ENCODE data around the gene GPAT2.
"Not testable (repeated sequence)": the region's sequence is repeated elsewhere in the genome, so short reads cannot be mapped to it uniquely, and the experiment has no call there.

GPAT2 gene

GRCh38 chr2:96065381-96065930 is 30.7 kb upstream of the GPAT2 start:
- no peak for DNase-seq (ENCODE audit: low spot score)

- DNase-seq (ENCODE audit: low spot score), result not testable (repeated sequence)
These were observed 30.0 kb upstream of the GPAT2 start for GRCh38 chr2:96064760-96065159.

GRCh38 chr2:96064047-96064675 is 29.4 kb upstream of the GPAT2 start:
- DNase-seq (ENCODE audit: low spot score), result not testable (repeated sequence)

GRCh38 chr2:96063116-96063899 is 28.6 kb upstream of the GPAT2 start:
- DNase-seq (ENCODE audit: low spot score), result peak; percentile 50

- DNase-seq (ENCODE audit: low spot score), result not testable (repeated sequence)
These were observed 27.8 kb upstream of the GPAT2 start for GRCh38 chr2:96062483-96062882.

GRCh38 chr2:96061901-96062300 is 27.2 kb upstream of the GPAT2 start:
- not testable (repeated sequence) for DNase-seq (ENCODE audit: low spot score)

- DNase-seq (ENCODE audit: low spot score), result not testable (repeated sequence)
These were observed 26.6 kb upstream of the GPAT2 start for GRCh38 chr2:96061197-96061817.

- DNase-seq (ENCODE audit: low spot score), result not testable (repeated sequence)
These were observed 25.6 kb upstream of the GPAT2 start for GRCh38 chr2:96060325-96060724.

- DNase-seq (ENCODE audit: low spot score), result not testable (repeated sequence)
These were observed 24.7 kb upstream of the GPAT2 start for GRCh38 chr2:96059443-96059842.

DNA sequence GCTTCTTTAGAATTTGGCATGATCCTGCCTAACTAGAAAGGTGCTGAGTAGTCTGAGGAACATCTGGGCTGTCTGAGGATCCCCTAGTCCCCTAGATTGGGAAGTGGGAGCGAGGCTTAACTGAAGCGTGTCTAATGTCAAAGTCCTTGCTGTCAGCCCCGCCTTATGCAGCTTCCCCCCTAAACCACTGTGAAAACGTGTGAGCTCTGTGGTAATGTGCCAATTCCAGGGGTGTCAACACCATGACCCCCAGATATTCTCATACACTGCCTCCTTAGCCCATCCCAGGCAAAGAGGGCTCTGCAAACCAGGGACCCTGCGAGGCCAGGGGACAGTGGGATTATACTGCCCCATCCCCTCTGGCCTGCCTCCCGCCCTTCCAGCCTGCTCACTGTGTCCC is 21.1 kb upstream of the GPAT2 start:
- DNase-seq (ENCODE audit: low spot score), result not testable (repeated sequence)

- not testable (repeated sequence) for DNase-seq (ENCODE audit: low spot score)
These were observed 19.8 kb upstream of the GPAT2 start for GRCh38 chr2:96054537-96054936.

GRCh38 chr2:96053385-96053784 is 18.7 kb upstream of the GPAT2 start:
- DNase-seq (ENCODE audit: low spot score), result not testable (repeated sequence)

GRCh38 chr2:96052632-96053031 is 17.9 kb upstream of the GPAT2 start:
- DNase-seq (ENCODE audit: low spot score), result not testable (repeated sequence)

- DNase-seq (ENCODE audit: low spot score), result not testable (repeated sequence)
These were observed 15.2 kb upstream of the GPAT2 start for GRCh38 chr2:96049917-96050262.

GRCh38 chr2:96049049-96049916 is 14.6 kb upstream of the GPAT2 start:
- not testable (repeated sequence) for DNase-seq (ENCODE audit: low spot score)

- DNase-seq (ENCODE audit: low spot score), result not testable (repeated sequence)
These were observed 838 bp upstream of the GPAT2 start for GRCh38 chr2:96035554-96035953.

DNA sequence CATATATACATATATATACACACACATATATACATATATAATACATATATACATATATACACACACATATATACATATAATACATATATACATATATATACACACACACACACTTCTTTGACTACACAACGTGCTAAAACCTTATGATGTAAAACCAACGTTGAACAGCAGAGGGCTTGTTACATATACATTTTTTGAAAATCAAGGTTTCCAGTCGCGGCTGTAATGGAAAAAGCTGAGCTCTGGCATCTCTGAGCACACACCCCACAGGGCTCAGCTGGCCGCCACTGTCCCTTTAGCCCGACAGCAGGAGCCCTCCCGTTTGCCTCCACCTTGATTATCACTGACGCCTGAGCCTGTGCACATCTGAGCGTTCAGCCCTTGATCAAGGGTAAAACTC is 719 bp downstream of the GPAT2 start:
- not testable (repeated sequence) for DNase-seq (ENCODE audit: low spot score)

DNA sequence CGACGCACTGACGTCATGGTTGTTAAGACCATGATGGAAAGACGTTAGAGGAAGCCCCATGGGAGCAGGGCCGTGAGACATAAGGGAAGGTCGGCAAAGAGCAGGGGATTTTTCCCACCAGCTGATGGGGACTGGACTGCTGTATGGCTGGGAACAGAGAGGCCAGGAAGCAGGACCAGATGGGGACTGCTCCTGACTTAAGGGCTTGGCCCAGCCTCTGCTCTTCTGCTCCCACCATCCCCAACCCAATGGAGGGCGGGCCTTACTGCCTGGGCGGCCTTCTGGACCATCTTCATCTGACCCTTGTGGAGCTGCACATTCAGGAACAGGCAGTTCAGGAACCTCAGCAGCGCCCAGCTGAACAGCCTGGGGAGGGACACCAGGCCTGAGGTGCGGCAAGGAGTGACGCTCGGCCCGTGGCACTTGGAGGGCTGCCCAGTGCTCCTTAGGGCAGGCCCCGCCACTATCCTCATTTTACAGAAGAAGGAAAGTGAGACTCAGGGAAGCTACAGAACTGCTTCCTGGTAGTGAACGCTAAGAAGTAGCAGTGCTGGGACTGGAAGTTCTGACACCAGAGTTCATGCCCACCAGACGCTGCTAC is 6.9 kb downstream of the GPAT2 start:
- DNase-seq (ENCODE audit: low spot score), result not testable (repeated sequence)

DNA sequence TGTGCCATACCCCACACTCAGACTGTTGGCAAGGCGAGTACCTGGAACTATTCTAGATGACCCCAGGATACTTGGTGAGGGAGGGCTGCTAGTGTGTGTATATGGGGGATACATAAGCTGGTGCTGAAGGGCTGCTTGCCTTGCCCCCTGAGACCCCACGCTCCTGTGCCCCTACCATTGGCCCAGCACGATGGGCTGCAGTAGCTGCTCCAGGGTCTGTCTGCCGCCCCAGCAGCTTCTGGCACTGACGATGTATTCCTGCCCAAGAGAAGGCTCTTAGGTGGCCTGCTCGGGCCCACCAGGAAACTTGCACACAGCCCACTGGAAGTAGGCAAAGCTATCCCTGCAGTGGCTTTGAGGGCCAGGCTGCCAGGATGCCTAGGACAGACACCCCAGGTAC is 9.0 kb downstream of the GPAT2 start:
- not testable (repeated sequence) for DNase-seq (ENCODE audit: low spot score)

DNA sequence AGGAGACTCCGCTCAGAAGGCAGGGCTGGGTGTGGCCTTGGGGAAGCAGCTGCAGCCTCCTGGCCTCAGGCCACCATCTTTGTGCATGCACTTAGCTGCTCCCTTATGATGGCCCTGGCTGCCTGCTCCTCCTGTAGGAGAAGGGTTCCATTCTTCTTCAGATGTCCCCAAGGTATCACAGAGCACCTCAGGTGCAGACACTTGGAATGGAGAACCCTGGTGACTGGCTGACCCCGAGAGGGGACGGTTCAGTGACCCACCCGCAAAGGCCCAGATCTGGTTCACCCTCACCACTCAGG is 9.6 kb downstream of the GPAT2 start:
- DNase-seq (ENCODE audit: low spot score), result no peak

GRCh38 chr2:96024336-96025193 is 10.2 kb downstream of the GPAT2 start:
- DNase-seq (ENCODE audit: low spot score), result no peak
